PC-3 (cell line): Measurements from ENCODE around the gene ZMYND15.

Experiments
- CTCF ChIP-seq: fragments of 300-600 bp; sonication (generic); conservative IDR thresholded peaks from 2 replicates; pipeline ENCODE4 v1.5.1; 2017; ENCODE audit warnings: antibody characterized with exemption, low read depth, mild to moderate bottlenecking, low read length
- EZH2phosphoT487 ChIP-seq: fragments of 300-600 bp; sonication (generic); IDR thresholded peaks from 2 replicates; pipeline ENCODE4 v1.6.1; 2018; ENCODE audit warnings: mild to moderate bottlenecking, antibody characterized with exemption, low read length, borderline replicate concordance

GRCh38 chr17:4748686-4749085 lies 9.1 kb downstream of the ZMYND15 start:
- TF ChIP-seq CTCF = no peak
- TF ChIP-seq EZH2phosphoT487 = no peak
